Epithelial cell of prostate (primary cell): ENCODE measurements around the gene AADAT.
"Not testable (repeated sequence)": the region's sequence is repeated elsewhere in the genome, so short reads cannot be mapped to it uniquely, and the experiment has no call there.

ENCODE experiments used
- DNase-seq: peaks from one replicate; pipeline ENCODE4 v3.0.0-alpha.2; 2011; ENCODE audit warnings: low read depth, low spot score
- H3K27ac ChIP-seq: fragments of 450-650 bp; 2 replicates; pipeline ENCODE4 v1.5.1; 2017; ENCODE audit warnings: mild to moderate bottlenecking

AADAT gene

DNA sequence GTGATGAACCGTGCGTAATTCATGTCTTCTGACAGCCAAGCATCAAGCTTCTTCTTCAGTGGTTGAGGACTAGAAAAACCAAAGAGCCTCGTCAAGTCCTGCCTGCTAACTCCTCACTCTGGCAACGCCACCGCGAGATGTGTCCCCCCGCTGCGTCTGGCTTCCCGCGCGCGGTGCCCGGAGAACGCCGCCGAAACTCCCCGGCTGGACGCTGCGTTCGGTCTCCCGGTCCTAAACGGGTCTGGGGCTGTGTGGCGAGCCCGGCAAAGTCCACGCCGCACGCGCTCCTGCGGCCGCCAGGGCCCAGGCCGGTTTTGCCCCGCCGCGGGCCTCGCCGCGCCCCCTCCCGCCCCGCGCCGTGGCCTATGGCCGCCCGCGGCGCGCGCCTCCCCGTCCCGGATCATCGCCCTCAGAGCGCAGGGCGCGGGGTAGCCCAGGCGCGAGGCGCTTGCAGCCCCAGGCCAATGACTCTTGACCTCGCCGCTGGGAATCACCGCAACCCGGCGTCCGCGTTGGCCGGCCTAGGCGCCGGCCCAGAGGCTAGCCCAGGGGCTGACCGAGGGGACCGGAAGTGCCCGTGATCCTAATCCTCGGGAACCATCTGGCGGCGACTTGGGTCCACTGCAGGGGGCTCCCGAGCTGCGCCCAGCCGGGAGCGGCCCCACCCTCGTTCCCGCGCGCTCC is at the start of gene AADAT:
Gene AADAT, minus strand, starts transcription at position 289 of the 684 bp plus-strand sequence. Its CDS starts 266 bp downstream, at position 23.
- no peak for DNase-seq
- peak within 1 kb of the TSS; percentile 11 for H3K27ac ChIP-seq

DNA sequence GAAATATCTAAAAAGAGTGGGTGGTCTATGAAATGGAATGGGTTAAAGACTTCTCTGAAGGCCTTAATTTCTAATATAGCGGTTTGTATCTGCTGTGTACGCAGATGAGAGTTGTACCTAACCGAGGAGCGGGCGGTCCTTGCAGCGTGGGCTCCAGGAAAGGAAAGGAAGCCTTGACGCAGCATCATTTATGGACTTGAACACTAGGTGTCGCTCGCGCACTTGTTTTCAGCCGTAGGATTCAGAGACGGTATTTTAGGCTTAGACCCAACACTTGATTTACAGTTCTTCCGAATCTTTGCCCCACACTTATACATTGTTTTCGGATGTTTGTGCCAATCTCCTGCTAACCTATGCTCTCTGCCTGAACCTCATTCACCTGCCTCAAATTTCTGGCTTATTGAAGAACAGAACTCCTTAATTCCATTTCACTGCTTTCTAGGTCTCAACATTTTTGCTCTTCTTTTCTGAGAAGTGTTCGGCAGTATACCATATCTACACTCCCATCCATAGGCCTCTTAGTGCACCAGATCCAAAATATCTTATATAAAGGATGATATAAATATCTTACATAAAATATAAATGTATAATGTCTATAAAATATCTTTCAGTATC is 48.9 kb upstream of the AADAT start:
- DNase-seq, result peak; percentile 12
- no peak overlapping the region for H3K27ac ChIP-seq

DNA sequence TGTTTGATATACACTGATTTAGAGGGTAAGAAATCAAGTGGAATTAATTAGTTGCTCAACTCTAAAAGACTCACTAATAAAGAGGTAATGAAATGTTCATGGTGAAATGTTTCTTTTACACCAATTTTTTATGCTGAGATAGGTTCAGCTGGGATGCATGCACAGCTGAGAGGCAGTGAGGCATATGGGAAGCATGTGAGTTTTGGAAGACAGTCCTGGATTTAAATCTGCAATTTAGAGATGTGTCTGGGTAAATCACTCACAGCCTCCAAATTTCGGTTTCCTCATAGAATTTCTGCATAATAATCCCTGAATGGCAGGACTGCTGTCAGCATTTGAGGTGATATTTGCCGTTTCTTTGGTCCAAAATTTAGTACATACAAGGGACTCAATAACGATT is 48.2 kb upstream of the AADAT start:
- no peak for DNase-seq
- no peak overlapping the region for H3K27ac ChIP-seq

DNA sequence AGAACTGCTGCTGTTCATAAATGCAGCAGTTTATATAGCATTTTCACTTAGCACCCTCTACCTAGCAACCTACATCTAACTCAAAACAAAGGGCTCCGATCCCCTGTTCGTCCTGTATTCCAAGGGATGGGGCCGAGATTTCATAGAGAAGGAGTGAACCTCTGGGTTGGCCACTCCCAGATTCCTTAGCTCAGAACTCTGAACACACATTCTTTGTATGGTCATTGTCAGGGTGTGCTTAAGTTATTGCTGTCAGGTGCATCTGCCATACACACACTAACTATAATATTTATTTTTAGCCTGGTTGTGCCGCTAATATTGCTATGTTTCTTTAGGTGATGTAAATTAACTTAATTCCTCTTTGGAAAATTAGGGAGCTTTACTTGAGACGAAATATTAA is 47.7 kb upstream of the AADAT start:
- no peak overlapping the region for H3K27ac ChIP-seq
- DNase-seq, result no peak

DNA sequence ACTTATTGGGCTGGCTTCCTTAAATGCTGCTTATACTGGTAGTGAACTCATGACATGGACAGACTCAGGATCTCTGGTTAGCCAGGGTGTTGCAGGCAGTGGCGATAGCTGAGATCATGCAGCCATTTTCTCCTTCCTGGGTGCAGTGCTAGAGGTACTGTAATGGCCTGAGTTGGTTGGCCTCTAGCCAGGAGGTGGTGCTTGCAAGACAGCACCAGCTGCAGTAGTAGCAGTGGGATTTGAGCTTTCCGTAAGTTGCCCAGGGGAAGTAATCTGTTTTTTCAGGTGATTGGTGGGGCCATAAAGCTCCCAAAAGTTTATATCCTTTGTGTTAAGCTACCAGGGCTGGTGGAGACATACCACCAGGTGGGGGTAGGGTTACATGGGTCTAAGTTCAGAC is 45.1 kb upstream of the AADAT start:
- DNase-seq, result no peak
- no peak overlapping the region for H3K27ac ChIP-seq

DNA sequence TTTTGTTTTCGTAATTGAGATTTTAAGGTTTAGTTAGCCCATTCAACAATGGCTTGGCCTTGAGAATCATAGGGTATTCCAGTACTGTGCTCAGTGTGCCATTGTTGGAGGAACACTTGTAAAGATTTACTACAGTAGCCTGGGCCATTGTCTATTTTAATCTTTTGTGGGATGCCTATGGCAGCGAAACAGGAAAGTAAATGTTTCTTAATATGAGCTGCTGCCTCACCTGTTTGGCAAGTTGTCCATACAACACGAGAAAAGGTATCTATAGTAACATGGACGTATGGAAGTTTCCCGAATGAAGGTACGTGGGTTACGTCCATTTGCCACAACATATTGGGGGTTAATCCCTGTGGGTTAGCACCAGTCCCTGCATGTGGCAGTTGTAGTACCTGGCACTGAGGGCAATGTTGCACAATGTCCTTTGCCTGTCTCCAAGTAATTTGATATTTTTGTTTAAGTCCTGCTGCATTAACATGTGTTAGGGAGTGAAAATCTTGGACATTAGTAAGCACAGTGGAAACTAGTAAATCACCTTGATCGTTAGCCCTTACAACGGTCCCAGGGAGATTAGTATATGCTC is 38.6 kb upstream of the AADAT start:
- no peak overlapping the region for H3K27ac ChIP-seq
- peak; percentile 36 for DNase-seq

DNA sequence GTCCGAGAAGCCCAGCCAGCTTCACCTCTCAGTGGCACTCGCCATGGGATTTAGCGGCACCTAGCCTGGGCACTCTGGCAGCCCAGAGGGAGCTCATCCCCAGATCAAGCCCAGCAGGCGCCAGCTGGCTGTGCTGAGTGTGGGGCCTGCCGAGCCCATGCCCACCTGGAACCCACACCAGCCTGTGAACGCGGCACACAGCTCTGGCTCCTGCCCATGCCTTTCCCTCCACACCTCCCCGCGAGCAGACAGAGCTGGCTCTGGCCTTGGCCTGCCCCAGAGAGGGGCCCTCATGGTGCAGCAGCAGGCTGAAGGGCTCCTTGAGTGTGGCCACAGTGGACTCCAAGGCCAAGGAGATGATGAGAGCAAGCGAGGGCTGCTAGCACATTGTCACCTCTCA is 38.0 kb upstream of the AADAT start:
- H3K27ac ChIP-seq, result no peak overlapping the region
- no peak for DNase-seq

DNA sequence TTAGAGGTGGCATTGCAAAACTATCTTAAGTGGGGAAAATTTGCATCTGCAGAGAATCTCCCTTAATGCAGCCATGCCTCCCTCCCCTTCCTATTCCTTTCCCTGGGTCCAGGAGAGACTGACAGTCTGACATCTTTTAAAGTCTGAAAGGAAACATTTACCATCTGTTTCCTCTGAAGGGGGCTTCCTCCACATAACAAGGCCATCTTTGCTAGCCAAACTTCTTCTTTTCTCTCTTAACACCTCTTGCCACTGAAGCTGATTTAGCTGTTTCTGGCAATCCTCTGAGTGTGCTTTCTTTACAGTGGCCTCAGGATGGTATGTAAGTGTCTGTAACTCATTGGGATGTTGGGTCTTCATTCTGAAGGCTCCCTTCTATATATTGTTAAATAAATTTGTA is 34.6 kb upstream of the AADAT start:
- H3K27ac ChIP-seq, result no peak overlapping the region
- DNase-seq, result no peak

DNA sequence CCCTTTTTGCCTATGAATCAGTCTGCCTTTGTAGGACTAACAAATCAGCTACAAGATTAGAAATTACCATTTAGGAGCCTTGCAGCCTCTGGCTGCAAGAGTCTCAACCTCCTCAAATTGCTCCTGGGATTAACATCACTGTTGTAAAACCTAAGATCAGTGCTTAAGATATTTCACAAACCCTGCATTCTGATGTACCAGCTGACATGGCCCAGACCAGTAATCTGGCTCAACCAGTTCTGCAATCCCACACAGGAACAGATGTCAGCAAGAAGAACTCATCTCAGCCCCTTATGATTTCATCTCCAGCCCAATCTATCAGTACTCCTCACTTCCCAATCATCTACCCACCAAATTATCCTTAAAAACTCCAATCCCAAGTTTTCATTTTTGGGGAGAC is 32.5 kb upstream of the AADAT start:
- DNase-seq, result peak; percentile 14
- no peak overlapping the region for H3K27ac ChIP-seq

DNA sequence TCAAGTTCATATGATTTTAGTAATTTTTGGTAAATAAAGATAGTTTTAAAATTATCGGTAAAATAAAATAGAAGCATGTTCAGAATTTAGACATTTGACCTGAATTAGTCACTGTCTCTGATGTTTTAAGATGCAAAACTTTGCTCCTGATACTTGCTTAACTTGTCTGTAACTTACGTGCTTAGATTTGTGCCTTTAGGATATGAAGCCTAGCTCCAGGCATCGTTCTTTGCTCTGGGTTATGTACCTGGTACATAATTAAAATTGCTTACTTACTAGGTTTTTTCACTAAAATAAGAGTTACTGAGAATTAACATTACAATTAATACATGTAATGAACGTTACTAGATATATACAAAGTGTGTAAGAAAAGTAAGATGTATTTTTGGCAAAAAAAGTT is 24.9 kb upstream of the AADAT start:
- no peak for DNase-seq
- no peak overlapping the region for H3K27ac ChIP-seq

DNA sequence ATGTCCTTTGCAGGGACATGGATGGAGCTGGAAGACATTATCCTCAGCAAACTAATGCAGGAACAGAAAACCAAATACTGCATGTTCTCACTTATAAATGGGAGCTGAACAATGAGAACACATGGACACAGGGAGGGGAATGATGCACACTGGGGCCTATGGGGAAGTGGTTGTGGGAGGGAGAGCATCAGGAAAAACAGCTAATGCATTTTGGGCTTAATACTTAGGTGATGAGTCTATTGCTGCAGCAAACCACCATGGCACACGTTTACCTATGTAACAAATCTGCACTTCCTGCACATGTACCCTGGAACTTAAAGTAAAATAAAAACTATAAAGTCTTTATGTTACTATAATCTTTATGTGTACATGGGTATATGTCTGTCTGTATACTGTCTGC is 24.4 kb upstream of the AADAT start:
- DNase-seq, H3K27ac ChIP-seq: not testable (repeated sequence)

DNA sequence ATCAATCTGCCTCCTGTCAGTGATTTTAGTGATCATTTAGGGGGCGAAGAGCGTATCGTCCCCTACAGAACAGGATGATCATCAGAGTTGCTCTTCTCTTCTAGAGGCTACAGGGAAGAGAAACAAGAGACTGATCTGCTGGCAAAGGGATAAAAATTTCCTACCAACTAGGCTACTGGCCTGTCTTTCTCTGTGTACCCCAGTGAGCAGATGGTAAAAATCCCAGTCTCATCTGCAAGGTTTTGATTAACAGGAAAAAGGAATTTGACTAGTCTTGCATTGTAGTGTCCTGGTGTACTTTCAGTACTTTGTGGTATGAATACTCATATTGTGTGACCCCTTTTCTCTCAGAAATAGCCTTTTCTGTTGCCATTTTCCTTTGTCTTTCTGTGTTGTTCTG is 21.8 kb upstream of the AADAT start:
- no peak overlapping the region for H3K27ac ChIP-seq
- DNase-seq, result no peak

DNA sequence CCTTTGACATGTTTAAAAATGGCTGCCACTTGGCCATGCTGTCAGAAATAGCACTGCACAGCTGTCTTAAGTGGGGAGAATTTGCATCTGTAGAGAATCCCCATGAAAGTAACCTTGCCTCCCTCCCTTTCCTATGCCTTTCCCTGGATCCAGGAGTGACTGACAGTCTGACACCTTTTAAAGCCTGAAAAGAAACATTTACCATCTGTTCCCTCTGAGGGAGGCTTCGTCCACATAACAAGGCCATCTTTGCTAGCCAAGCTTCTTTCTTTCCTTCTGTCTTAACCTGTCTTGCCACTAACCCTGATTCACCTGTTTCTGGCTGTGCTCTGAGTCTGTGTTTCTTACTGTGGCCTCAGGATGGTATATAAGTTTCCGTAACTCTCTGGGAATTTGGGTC is 21.3 kb upstream of the AADAT start:
- DNase-seq, result no peak
- no peak overlapping the region for H3K27ac ChIP-seq

DNA sequence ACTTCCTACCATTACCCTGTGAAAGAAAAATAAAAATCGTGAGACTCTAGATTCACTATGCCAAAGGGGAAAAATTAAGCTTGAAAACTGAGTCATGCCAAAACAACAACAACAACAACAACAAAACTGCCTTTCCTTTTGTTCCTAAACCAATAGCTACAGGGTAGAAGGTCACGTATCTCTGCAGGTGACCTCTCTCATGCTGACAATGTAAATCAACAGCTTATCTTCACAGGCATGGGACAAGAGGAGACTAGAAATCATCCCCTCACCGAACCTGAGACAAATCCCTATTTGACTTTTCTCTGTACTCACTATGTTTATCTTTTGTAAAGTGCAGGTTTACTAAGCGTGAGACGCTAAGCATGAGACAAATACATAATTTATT is 20.5 kb upstream of the AADAT start:
- DNase-seq, result no peak
- H3K27ac ChIP-seq, result no peak overlapping the region

DNA sequence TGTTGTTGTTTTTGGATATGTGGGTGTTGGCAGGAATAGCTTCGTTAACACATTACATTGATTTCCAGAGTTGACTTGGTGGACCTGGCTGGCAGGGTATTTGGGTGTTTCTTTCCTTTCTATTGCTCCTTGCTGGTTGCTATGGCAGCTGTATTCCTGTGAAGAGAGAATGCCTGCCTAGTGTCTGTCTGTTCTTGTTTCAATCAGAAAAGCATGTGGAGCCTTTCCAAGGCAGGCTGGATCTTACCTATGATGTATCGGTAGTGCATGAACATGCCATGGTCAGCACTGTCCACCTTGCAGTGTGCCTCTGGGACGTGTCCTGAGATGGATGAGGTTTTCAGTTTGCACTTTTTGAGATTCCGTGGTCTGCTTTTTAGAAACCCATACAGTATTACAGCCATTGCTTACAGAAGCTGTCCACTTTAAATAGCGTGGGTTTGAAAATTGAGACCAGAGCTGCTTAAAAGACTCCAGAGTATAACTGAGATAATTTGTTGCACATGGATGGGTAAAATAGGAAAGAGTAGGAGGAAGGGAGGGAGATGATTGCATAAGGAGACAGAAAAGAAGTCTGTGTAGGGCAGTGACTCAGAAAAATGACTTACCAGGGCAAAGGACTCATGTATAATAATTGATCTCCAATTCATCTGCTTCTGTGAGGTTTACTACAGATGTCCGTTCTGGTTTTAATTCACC is 20.0 kb upstream of the AADAT start:
- DNase-seq, result no peak
- H3K27ac ChIP-seq, result no peak overlapping the region

DNA sequence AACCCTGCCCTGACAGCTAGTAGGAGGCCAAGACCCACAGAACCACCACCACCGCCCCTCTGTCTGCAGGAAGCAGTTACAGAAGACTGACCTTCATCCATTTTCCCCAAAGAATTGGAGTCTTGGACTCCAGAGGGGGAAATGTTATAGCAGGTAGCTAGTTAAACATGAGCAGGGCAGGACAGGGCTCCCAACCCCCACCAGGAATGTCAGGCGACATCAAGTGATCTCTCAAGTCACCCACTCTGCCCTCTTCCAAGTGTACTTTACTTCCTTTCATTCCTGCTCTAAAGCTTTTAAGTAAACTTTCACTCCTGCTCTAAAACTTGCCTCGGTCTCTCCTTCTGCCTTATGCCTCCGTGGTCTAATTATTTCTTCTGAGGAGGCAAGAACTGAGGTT is 17.1 kb upstream of the AADAT start:
- H3K27ac ChIP-seq, result no peak overlapping the region
- no peak for DNase-seq

DNA sequence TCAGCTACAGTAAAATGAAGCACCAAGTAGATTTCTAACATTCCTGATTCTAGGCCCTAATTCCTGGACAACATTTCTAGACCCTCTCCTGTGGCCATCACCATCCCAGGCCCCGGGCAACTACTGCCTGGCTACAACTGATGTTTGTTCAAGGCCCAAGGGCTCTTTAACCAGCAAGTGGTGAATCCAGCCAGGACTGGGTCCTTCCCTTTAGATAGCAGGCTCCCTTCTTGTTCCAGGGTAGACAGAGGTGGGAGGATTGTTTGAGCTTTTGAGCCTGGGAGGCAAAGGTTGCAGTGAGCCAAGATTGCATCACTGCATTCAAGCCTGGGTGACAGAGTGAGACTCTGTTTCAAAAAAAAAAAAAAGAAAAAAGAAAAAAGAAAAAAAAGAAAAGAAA is 12.7 kb upstream of the AADAT start:
- H3K27ac ChIP-seq, result no peak overlapping the region
- DNase-seq, result no peak

DNA sequence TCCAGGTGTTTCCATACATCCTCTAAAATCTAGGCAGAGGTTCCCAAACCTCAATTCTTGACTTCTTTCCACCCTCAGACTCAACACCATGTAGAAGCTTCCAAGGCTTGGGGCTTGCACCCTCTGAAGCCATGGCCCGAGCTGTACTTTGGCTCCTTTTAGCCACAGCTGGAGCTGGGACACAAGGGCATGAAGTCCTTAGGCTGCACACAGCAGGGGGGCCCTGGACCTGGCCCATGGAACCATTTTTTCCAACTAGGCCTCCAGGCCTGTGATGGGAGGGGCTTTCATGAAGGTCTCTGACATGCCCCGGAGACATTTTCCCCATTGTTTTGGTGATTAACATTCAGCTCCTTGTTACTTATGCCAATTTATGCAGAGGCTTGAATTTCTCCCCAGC is 8.4 kb upstream of the AADAT start:
- not testable (repeated sequence) for DNase-seq, H3K27ac ChIP-seq

DNA sequence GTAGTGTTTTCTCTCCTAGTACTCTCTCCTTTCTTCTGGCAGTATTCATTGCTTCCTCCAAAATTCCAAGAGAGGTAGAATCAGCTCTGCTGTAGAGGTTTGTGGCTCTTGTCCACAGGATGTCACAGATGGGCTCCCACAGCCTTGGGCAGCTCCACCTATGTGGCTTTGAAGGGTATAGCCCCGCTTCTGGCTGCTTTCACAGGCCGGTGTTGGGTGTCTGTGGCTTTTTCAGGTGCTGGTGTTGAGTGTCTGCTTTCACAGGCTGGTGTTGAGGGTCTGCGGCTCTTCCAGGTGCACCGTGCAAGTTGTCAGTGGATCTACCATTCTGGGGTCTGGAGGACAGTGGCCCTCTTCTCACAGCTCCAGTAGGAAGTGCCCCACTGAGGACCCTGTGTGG is 7.9 kb upstream of the AADAT start:
- no peak for DNase-seq
- H3K27ac ChIP-seq, result no peak overlapping the region

DNA sequence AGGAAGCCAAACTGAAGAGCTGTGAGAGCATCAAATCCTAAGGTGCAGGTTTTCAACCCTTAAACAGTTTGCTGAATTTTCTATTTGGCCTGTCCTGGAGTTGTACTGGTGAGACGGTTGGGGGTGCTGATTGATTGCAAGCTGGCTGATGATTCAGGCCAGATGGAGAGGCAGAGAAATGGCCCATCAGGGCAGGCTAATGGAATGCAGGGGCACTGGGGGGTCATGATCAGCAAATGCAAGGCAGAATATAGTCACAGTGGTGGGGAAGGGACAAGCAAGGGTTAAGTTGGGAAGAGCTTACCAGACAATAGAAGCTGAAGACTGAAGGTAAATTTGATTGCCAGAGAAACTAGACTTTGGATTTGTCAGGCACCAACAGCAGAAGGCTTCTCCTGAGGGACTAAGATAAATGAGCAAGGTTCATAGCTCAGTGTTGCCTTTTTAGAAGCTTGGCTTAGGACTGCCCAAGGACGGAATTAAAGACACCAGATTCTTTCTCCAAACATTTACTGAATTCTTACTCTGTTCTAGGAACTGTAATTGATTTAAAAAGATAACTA is 4.3 kb upstream of the AADAT start:
- H3K27ac ChIP-seq, result no peak overlapping the region
- DNase-seq, result no peak

DNA sequence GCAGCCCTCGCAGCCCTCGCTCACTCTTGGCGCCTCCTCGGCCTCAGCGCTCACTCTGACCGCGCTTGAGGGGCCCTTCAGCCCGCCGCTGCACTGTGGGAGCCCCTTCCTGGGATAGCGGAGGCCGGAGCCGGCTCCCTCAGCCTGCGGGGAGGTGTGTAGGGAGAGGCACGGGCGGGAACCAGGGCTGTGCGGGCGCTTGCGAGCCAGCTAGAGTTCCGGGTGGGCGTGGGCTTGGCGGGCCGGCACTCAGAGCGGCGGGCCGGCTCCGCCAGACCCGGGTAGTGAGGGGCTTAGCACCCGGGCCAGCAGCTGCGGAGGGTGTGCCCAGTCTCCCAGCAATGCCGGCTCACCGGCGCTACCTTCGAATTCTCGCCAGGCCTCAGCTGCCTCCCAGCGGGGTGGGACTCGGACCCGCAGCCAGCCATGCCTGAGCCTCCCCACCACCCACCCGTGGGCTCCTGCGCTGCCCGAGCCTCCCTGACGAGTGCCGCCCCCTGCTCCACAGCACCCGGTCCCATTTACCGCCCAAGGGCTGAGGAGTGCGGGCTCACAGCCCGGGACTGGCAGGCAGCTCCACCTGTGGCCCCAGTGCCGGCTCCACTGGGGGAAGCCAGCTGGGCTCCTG is 1.4 kb upstream of the AADAT start:
- H3K27ac ChIP-seq, result no peak overlapping the region
- no peak for DNase-seq
